HCT116 (cell line): ENCODE results near the gene ENTPD6. TPM values are rescaled to one million over a fixed set of nuclear protein-coding genes. Genes with fewer than 3 reads are reported as not detected.

ENCODE experiments used
- ATAC-seq: fragments of 200-7000 bp; cut with Tn5 transposase; 2 replicates; pipeline ENCODE4 v1.9.1; 2020; ENCODE audit warnings: mild to moderate bottlenecking, moderate library complexity
- BruUV-seq: library from RNA; stranded (reverse); fragments of 400-500 nt; replicated peaks from 2 replicates; lab custom pipeline; 2021; lab: Mats Ljungman, UMichigan
- CTCF ChIA-PET: fragments of 300-600 bp; sonication (Branson Sonifier 250); formaldehyde crosslinking; loops from one replicate; lab custom pipeline; 2021; ENCODE audit warnings: antibody characterized with exemption; lab: Charles Lee
- POLR2A ChIA-PET: fragments of 300-600, 350-600 bp; sonication (Branson Sonifier 250); formaldehyde crosslinking; loops from one replicate; lab custom pipeline; 2021; ENCODE audit warnings: antibody characterized with exemption; lab: Charles Lee
- RAD21 ChIA-PET, 2 experiments: fragments of 300-600 bp; sonication (Branson Sonifier 250); formaldehyde crosslinking; loops; one replicate each; lab custom pipeline; 2023; ENCODE audit warnings: low total read pairs in 2 of 2; ENCODE audit not compliant: uncharacterized antibody in 2 of 2, unreplicated experiment in 2 of 2, low non-redundant PET in 1 of 2; lab: Charles Lee
- DNase-seq: peaks from one replicate; pipeline ENCODE4 v3.0.0-alpha.2; 2010; ENCODE audit warnings: low read depth, low spot score
- H2AFZ ChIP-seq: fragments of 200-600 bp; shearing (Covaris generic), sonication (generic); 2 replicates; pipeline ENCODE4 v1.6.1; 2017; ENCODE audit warnings: low read depth, mixed run types, mixed read lengths, antibody characterized with exemption, low read length; ENCODE audit not compliant: poor library complexity, severe bottlenecking
- H3K27ac ChIP-seq: 2 replicates; pipeline ENCODE4 v1.5.1; 2012; ENCODE audit warnings: low read depth, low read length
- H3K27me3 ChIP-seq: fragments of 200-600 bp; sonication (generic); 2 replicates; pipeline ENCODE4 v1.6.1; 2016; ENCODE audit warnings: mixed run types, low read length, mixed read lengths; ENCODE audit not compliant: insufficient read depth
- H3K36me3 ChIP-seq, 2 experiments: fragments of 200-500 bp in 1 of 2; fragments of 200-600 bp in 1 of 2; sonication (Bioruptor generic) in 1 of 2; sonication (generic) in 1 of 2; 2 replicates each; pipeline versions ENCODE4 v1.5.1 to v1.6.1; 2014 to 2016; ENCODE audit warnings: low read length in 2 of 2, inconsistent platforms in 1 of 2, mixed read lengths in 1 of 2, mixed run types in 1 of 2; ENCODE audit not compliant: insufficient read depth in 2 of 2, control insufficient read depth in 1 of 2
- H3K4me1 ChIP-seq, 2 experiments: fragments of 200-600 bp in 1 of 2; sonication (generic) in 1 of 2; 2 replicates each; pipeline versions ENCODE4 v1.5.1 to v1.6.1; 2012 to 2017; ENCODE audit warnings: low read length in 2 of 2, inconsistent platforms in 1 of 2, mild to moderate bottlenecking in 1 of 2, mixed read lengths in 1 of 2, mixed run types in 1 of 2, moderate library complexity in 1 of 2; ENCODE audit not compliant: insufficient read depth in 2 of 2, control insufficient read depth in 1 of 2
- H3K4me2 ChIP-seq: fragments of 200-600 bp; sonication (generic); 2 replicates; pipeline ENCODE4 v1.6.1; 2017; ENCODE audit warnings: mixed run types, low read length, mixed read lengths
- H3K4me3 ChIP-seq, 2 experiments: fragments of 200-600 bp in 1 of 2; sonication (generic) in 1 of 2; replicated peaks in 1 of 2; 2 replicates each; pipeline ENCODE4 v1.5.1; 2011 to 2016; ENCODE audit warnings: low read length in 2 of 2, control low read depth in 1 of 2, low read depth in 1 of 2, mild to moderate bottlenecking in 1 of 2, mixed read lengths in 1 of 2, mixed run types in 1 of 2
- H3K79me2 ChIP-seq: fragments of 200-600 bp; sonication (generic); 2 replicates; pipeline ENCODE4 v1.6.1; 2017; ENCODE audit warnings: mild to moderate bottlenecking, mixed run types, low read length, moderate library complexity, mixed read lengths; ENCODE audit not compliant: insufficient read depth
- H3K9ac ChIP-seq: fragments of 200-600 bp; sonication (generic); 2 replicates; pipeline ENCODE4 v1.6.1; 2016; ENCODE audit warnings: low read length, mixed read lengths
- H3K9me2 ChIP-seq: fragments of 200-600 bp; sonication (generic), shearing (Covaris generic); 2 replicates; pipeline ENCODE4 v1.6.1; 2017; ENCODE audit warnings: mixed run types, mild to moderate bottlenecking, moderate library complexity; ENCODE audit not compliant: insufficient read depth
- H3K9me3 ChIP-seq, 2 experiments: fragments of 200-500 bp in 1 of 2; fragments of 200-600 bp in 1 of 2; sonication (Bioruptor generic) in 1 of 2; sonication (generic) in 1 of 2; 2 replicates each; pipeline ENCODE4 v1.6.1; 2014 to 2017; ENCODE audit warnings: low read length in 2 of 2, mixed read lengths in 2 of 2, inconsistent platforms in 1 of 2, low read depth in 1 of 2, mild to moderate bottlenecking in 1 of 2, mixed run types in 1 of 2, moderate library complexity in 1 of 2; ENCODE audit not compliant: control insufficient read depth in 1 of 2, insufficient read depth in 1 of 2
- H4K20me1 ChIP-seq: fragments of 200-600 bp; sonication (generic), shearing (Covaris generic); 2 replicates; pipeline ENCODE4 v1.6.1; 2017; ENCODE audit warnings: mixed run types, mild to moderate bottlenecking, moderate library complexity; ENCODE audit not compliant: insufficient read depth
- CBX3 ChIP-seq: IDR thresholded peaks from 2 replicates; pipeline ENCODE4 v1.6.1; 2012; ENCODE audit warnings: low read depth
- CEBPB ChIP-seq: IDR thresholded peaks from 2 replicates; pipeline ENCODE4 v1.6.1; 2012; ENCODE audit warnings: low read depth
- CTCF ChIP-seq, 3 experiments: fragments of 200-600 bp in 1 of 3; sonication (generic) in 1 of 3; IDR thresholded peaks in 2 of 3; conservative IDR thresholded peaks in 1 of 3; 2 replicates each; pipeline ENCODE4 v1.5.1; 2012 to 2017; ENCODE audit warnings: low read depth in 2 of 3, low read length in 2 of 3, antibody characterized with exemption in 1 of 3, borderline replicate concordance in 1 of 3, control low read depth in 1 of 3, mild to moderate bottlenecking in 1 of 3, mixed read lengths in 1 of 3, mixed run types in 1 of 3, moderate library complexity in 1 of 3; ENCODE audit not compliant: insufficient read depth in 1 of 3
- EGR1 ChIP-seq: IDR thresholded peaks from 2 replicates; pipeline ENCODE4 v1.6.1; 2012; ENCODE audit warnings: low read depth
- ELF1 ChIP-seq: IDR thresholded peaks from 2 replicates; pipeline ENCODE4 v1.6.1; 2012; ENCODE audit warnings: low read depth, borderline replicate concordance
- EZH2 ChIP-seq: fragments of 200-600 bp; sonication (generic); IDR thresholded peaks from 2 replicates; pipeline ENCODE4 v1.6.1; 2017; ENCODE audit warnings: antibody characterized with exemption, mixed run types
- EZH2phosphoT487 ChIP-seq: fragments of 200-600 bp; IDR thresholded peaks from 2 replicates; pipeline ENCODE4 v1.6.1; 2018; ENCODE audit warnings: antibody characterized with exemption, borderline replicate concordance
- FOSL1 ChIP-seq: IDR thresholded peaks from 2 replicates; pipeline ENCODE4 v1.6.1; 2012; ENCODE audit warnings: low read depth
- POLR2A ChIP-seq: IDR thresholded peaks from 2 replicates; pipeline ENCODE4 v1.7.0; 2011; ENCODE audit warnings: borderline replicate concordance; ENCODE audit not compliant: insufficient read depth, insufficient read length; ENCODE audit errors: extremely low read depth
- POLR2AphosphoS5 ChIP-seq: IDR thresholded peaks from 2 replicates; pipeline ENCODE4 v1.6.1; 2011; ENCODE audit warnings: mild to moderate bottlenecking, low read depth, low read length, moderate library complexity
- YY1 ChIP-seq: IDR thresholded peaks from 2 replicates; pipeline ENCODE4 v1.6.1; 2011; ENCODE audit warnings: low read length, low read depth, moderate library complexity, mild to moderate bottlenecking; ENCODE audit not compliant: insufficient replicate concordance; ENCODE audit errors: extremely low read depth
- ZBTB33 ChIP-seq: IDR thresholded peaks from 2 replicates; pipeline ENCODE4 v1.6.1; 2011; ENCODE audit warnings: mild to moderate bottlenecking, low read length, moderate library complexity; ENCODE audit not compliant: insufficient replicate concordance; ENCODE audit errors: extremely low read depth
- ZFX ChIP-seq: fragments of 450-650 bp; IDR thresholded peaks from 2 replicates; pipeline ENCODE4 v1.6.1; 2017
- ZNF274 ChIP-seq: fragments of 200-500 bp; sonication (Bioruptor generic); IDR thresholded peaks from 2 replicates; pipeline ENCODE4 v1.6.1; 2014; ENCODE audit warnings: mild to moderate bottlenecking, low read depth, low read length, inconsistent platforms
- intact Hi-C: fragments of 100-400 bp; cut with micrococcal nuclease; formaldehyde crosslinking; loops from 2 replicates; pipeline ENCODE4 v1.10.0; 2022
- total RNA-seq: library from RNA; stranded (reverse); gene quantifications from one replicate; pipeline ENCODE4 v1.2.1, GENCODE V29; 2021; ENCODE audit not compliant: unreplicated experiment

ENTPD6 gene
- total RNA-seq, 1 experiment from 2014 or later: 89.2 TPM

- no peak for TF ChIP-seq CTCF (IDR thresholded peaks at IDR 0.05 in 2 of 3, conservative IDR thresholded peaks at IDR 0.05 in 1 of 3; ENCODE audit: borderline replicate concordance in 1 of 3, insufficient read depth in 1 of 3, low read depth in 2 of 3, low read length in 2 of 3)
- no peak for TF ChIP-seq ZBTB33
These were observed 23.0 kb downstream of the ENTPD6 start (continued) for GRCh38 chr20:25218492-25218891.

- intact Hi-C loops: no loop called here
- Histone ChIP-seq H3K4me2 (no peak overlapping the region), H2AFZ (no peak overlapping the region), H3K27me3 (no peaks in the 10 kb centered on the region), H3K4me1 (peaks cover 15 to 22% of the 10 kb centered on the region in 2 experiments), H3K9me2 (no peaks in the 10 kb centered on the region), H3K27ac (no peak overlapping the region), H4K20me1 (no peaks in the 10 kb centered on the region), H3K9ac (no peak overlapping the region), H3K9me3 (no peaks in the 10 kb centered on the region), H3K79me2 (no peaks in the 10 kb centered on the region), H3K36me3 (peaks cover 7 to 18% of the 10 kb centered on the region in 2 experiments; a peak in 3 of 4 replicates), H3K4me3 (no peak overlapping the region)
- no peak for DNase-seq
- ChIA-PET RAD21 (no interaction called here), CTCF (no interaction called here), POLR2A (no interaction called here)
- BruUV-seq: no TSS peak
- ATAC-seq: no peak
- no peak for TF ChIP-seq EZH2phosphoT487
- TF ChIP-seq ZFX: no peak
- TF ChIP-seq ZBTB33: no peak
- no peak for TF ChIP-seq EZH2
- TF ChIP-seq CTCF (IDR thresholded peaks at IDR 0.05 in 2 of 3, conservative IDR thresholded peaks at IDR 0.05 in 1 of 3; ENCODE audit: borderline replicate concordance in 1 of 3, insufficient read depth in 1 of 3, low read depth in 2 of 3, low read length in 2 of 3): no peak
- TF ChIP-seq CBX3: no peak
- no peak for TF ChIP-seq EGR1
- no peak for TF ChIP-seq ELF1
- no peak for TF ChIP-seq CEBPB
- no peak for TF ChIP-seq POLR2A
- no peak for TF ChIP-seq FOSL1
- TF ChIP-seq ZNF274: no peak
- no peak for TF ChIP-seq YY1
- TF ChIP-seq POLR2AphosphoS5: no peak
These were observed 23.9 kb downstream of the ENTPD6 start for GRCh38 chr20:25219365-25219764.
